WTC11 (cell line): ENCODE results near the gene CUEDC1. TPM values are rescaled to one million over a fixed set of nuclear protein-coding genes. Genes with fewer than 3 reads are reported as not detected.

ENCODE experiments used
- ATAC-seq: fragments of 200-7000 bp; cut with Tn5 transposase; 2 replicates; pipeline ENCODE4 v1.10.0; 2021; ENCODE audit warnings: mild to moderate bottlenecking, moderate library complexity
- CTCF ChIA-PET: fragments of 300-600 bp; sonication (Branson Sonifier 250); formaldehyde crosslinking; loops from one replicate; lab custom pipeline; 2021; ENCODE audit warnings: antibody characterized with exemption; lab: Charles Lee
- POLR2A ChIA-PET: fragments of 350-600 bp; sonication (Branson Sonifier 250); formaldehyde crosslinking; loops from one replicate; lab custom pipeline; 2021; ENCODE audit warnings: antibody characterized with exemption; lab: Charles Lee
- DNase-seq: peaks from one replicate; pipeline ENCODE4 v3.0.0; 2021; ENCODE audit warnings: low spot score
- H3K27ac Mint-ChIP-seq: 2 replicates; pipeline ENCODE4 v1.8.0; 2021; ENCODE audit warnings: mixed read lengths
- H3K27me3 Mint-ChIP-seq: 2 replicates; pipeline ENCODE4 v1.8.0; 2021; ENCODE audit warnings: low read depth, mild to moderate bottlenecking, moderate library complexity, mixed read lengths
- H3K36me3 Mint-ChIP-seq: 2 replicates; pipeline ENCODE4 v1.8.0; 2021; ENCODE audit warnings: mixed read lengths
- H3K4me1 Mint-ChIP-seq: 2 replicates; pipeline ENCODE4 v1.8.0; 2022; ENCODE audit warnings: mixed read lengths
- H3K4me3 Mint-ChIP-seq: 2 replicates; pipeline ENCODE4 v1.8.0; 2021; ENCODE audit warnings: mild to moderate bottlenecking, moderate library complexity, mixed read lengths
- H3K9me3 Mint-ChIP-seq: 2 replicates; pipeline ENCODE4 v1.8.0; 2021; ENCODE audit warnings: mixed read lengths
- AR ChIP-seq: fragments of 250-450 bp; sonication (Bioruptor Pico); IDR thresholded peaks from 2 replicates; pipeline ENCODE4 v1.9.0; 2021; ENCODE audit warnings: mild to moderate bottlenecking
- ATF2 ChIP-seq: sonication (generic); formaldehyde crosslinking; IDR thresholded peaks from 2 replicates; pipeline ENCODE4 v1.8.1; 2022; ENCODE audit warnings: low read depth, missing genetic modification reagents, borderline replicate concordance
- ESRRA ChIP-seq: sonication (generic); formaldehyde crosslinking; IDR thresholded peaks from 2 replicates; pipeline ENCODE4 v1.8.1; 2022; ENCODE audit warnings: mild to moderate bottlenecking, missing genetic modification reagents, borderline replicate concordance
- FOXJ3 ChIP-seq: sonication (generic); formaldehyde crosslinking; IDR thresholded peaks from 2 replicates; pipeline ENCODE4 v1.9.0; 2021; ENCODE audit warnings: missing genetic modification reagents, mild to moderate bottlenecking, borderline replicate concordance
- GABPB1 ChIP-seq: sonication (generic); formaldehyde crosslinking; IDR thresholded peaks from 2 replicates; pipeline ENCODE4 v1.8.1; 2023; ENCODE audit warnings: mild to moderate bottlenecking, missing genetic modification reagents
- JUN ChIP-seq: sonication (generic); formaldehyde crosslinking; IDR thresholded peaks from 2 replicates; pipeline ENCODE4 v1.8.0; 2023; ENCODE audit warnings: mild to moderate bottlenecking, missing genetic modification reagents
- MLX ChIP-seq: sonication (generic); formaldehyde crosslinking; IDR thresholded peaks from 2 replicates; pipeline ENCODE4 v1.8.1; 2023; ENCODE audit warnings: mild to moderate bottlenecking, missing genetic modification reagents, moderate library complexity
- PREB ChIP-seq: sonication (generic); formaldehyde crosslinking; IDR thresholded peaks from 2 replicates; pipeline ENCODE4 v1.8.1; 2022; ENCODE audit warnings: mild to moderate bottlenecking, missing genetic modification reagents, moderate library complexity, borderline replicate concordance
- TP53 ChIP-seq: sonication (generic); formaldehyde crosslinking; IDR thresholded peaks from 2 replicates; pipeline ENCODE4 v1.8.1; 2023; ENCODE audit warnings: mild to moderate bottlenecking, missing genetic modification reagents
- ZBTB43 ChIP-seq: sonication (generic); formaldehyde crosslinking; IDR thresholded peaks from 2 replicates; pipeline ENCODE4 v1.8.1; 2023; ENCODE audit warnings: mild to moderate bottlenecking, missing genetic modification reagents
- ZNF232 ChIP-seq: sonication (generic); formaldehyde crosslinking; IDR thresholded peaks from 2 replicates; pipeline ENCODE4 v1.8.0; 2022; ENCODE audit warnings: mild to moderate bottlenecking, missing genetic modification reagents
- ZNF281 ChIP-seq: sonication (generic); formaldehyde crosslinking; IDR thresholded peaks from 2 replicates; pipeline ENCODE4 v1.8.0; 2023; ENCODE audit warnings: mild to moderate bottlenecking, missing genetic modification reagents
- ZNF317 ChIP-seq: sonication (generic); formaldehyde crosslinking; IDR thresholded peaks from 2 replicates; pipeline ENCODE4 v1.8.1; 2023; ENCODE audit warnings: low read depth, mild to moderate bottlenecking, moderate library complexity, missing genetic modification reagents, borderline replicate concordance
- ZNF396 ChIP-seq: fragments of 250-450 bp; sonication (Bioruptor Pico); IDR thresholded peaks from 2 replicates; pipeline ENCODE4 v1.8.0; 2021; ENCODE audit warnings: mild to moderate bottlenecking, moderate library complexity, borderline replicate concordance
- ZNF425 ChIP-seq: fragments of 250-450 bp; sonication (Bioruptor Pico); conservative IDR thresholded peaks from 2 replicates; pipeline ENCODE4 v1.9.0; 2021; ENCODE audit warnings: mild to moderate bottlenecking
- ZNF671 ChIP-seq: fragments of 250-450 bp; sonication (Bioruptor Pico); IDR thresholded peaks from 2 replicates; pipeline ENCODE4 v1.8.0; 2021; ENCODE audit warnings: mild to moderate bottlenecking
- total RNA-seq: library from RNA; stranded (reverse); gene quantifications from 3 replicates; pipeline ENCODE4 v1.2.3, GENCODE V29; 2021
- TF ChIP-seq, protein P1 (sequence below): fragments of 250-450 bp; sonication (Bioruptor Pico); IDR thresholded peaks from 2 replicates; pipeline ENCODE4 v1.8.0; 2021; ENCODE audit warnings: mild to moderate bottlenecking
- TF ChIP-seq, protein P2 (sequence below): sonication (generic); formaldehyde crosslinking; IDR thresholded peaks from 2 replicates; pipeline ENCODE4 v1.8.1; 2023; ENCODE audit warnings: mild to moderate bottlenecking, missing genetic modification reagents, moderate library complexity

Gene CUEDC1
- total RNA-seq, 1 experiment from 2014 or later: 12.2 TPM

DNA sequence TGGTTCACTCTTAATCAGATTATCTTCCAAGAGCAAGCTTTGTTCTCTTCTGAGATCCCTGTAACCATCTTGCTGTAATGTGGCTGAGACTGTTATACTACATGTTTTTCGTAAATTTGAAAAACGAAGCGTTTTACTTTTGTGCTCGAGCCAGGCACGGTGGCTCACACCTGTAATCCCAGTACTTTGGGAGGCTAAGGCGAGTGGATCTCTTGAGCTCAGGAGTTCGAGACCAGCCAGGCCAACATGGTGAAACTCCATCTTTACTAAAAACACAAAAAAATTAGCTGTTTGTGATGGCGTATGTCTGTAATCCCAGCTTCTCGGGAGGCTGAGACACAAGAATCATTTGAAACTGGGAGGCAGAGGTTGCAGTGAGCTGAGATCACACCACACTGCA, 7.8 kb downstream of the CUEDC1 start:
- Mint-ChIP-seq H3K9me3 (no peaks in the 10 kb centered on the region), H3K27ac (peak overlapping the region; percentile 34), H3K36me3 (no peaks in the 10 kb centered on the region), H3K4me3 (no peak overlapping the region), H3K4me1 (peaks cover 47% of the 10 kb centered on the region), H3K27me3 (no peaks in the 10 kb centered on the region; the same call in 1 of the 2 replicates)
- ATAC-seq (no peak), DNase-seq (no peak)
- CTCF ChIA-PET: interaction anchor here (0.7 to 2.3 kb wide), 8 partner anchors 9 to 179 kb away, joined by 3 to 20 read pairs (median 4); partner anchors contain the start of gene CUEDC1
- POLR2A ChIA-PET: interaction anchor here (0.6 kb wide), 1 partner anchor 731 kb away, joined by 3 read pairs; no protein-coding TSS in a partner anchor
- TF ChIP-seq JUN (CRISPR knock-in tag): no peak
- TF ChIP-seq MLX (CRISPR knock-in tag): no peak
- TF ChIP-seq, protein P1, sequence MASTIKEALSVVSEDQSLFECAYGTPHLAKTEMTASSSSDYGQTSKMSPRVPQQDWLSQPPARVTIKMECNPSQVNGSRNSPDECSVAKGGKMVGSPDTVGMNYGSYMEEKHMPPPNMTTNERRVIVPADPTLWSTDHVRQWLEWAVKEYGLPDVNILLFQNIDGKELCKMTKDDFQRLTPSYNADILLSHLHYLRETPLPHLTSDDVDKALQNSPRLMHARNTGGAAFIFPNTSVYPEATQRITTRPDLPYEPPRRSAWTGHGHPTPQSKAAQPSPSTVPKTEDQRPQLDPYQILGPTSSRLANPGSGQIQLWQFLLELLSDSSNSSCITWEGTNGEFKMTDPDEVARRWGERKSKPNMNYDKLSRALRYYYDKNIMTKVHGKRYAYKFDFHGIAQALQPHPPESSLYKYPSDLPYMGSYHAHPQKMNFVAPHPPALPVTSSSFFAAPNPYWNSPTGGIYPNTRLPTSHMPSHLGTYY (CRISPR knock-in tag): no peak
- no peak for TF ChIP-seq AR (CRISPR knock-in tag)
- TF ChIP-seq PREB (CRISPR knock-in tag): no peak
- no peak for TF ChIP-seq TP53 (CRISPR knock-in tag)
- no peak for TF ChIP-seq ZNF425 (CRISPR knock-in tag)
- no peak for TF ChIP-seq ATF2 (CRISPR knock-in tag)
- TF ChIP-seq GABPB1: no peak

DNA sequence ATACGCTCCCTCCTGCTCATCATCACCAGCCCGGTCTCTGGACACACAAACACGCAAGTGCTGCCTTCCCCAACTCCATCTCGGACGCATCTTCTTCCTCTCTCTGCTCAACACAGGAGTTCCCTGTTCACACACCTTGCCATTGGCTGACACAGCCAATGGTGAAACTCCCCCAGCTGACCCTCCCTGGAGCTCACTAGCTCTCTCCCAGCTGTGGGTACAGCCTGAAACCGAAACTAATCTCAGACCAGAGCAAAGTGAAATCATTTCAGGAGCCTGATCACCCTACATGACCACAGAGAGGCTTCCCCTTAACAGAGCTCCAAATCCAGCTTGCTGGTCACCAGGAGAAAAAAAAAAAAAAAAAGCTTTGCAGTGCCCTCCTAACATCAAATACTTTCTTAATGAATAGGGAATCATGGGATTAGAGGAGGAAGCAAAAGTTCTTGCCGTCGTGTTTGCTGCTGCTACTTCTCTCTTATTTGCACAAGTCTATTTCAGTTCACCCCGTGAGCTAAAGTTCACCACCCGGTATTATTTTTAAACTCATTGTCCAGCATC, 8.3 kb downstream of the CUEDC1 start:
- H3K9me3 Mint-ChIP-seq: no peaks in the 10 kb centered on the region
- DNase-seq: no peak
- H3K27ac Mint-ChIP-seq: peak overlapping the region; percentile 43
- POLR2A ChIA-PET: interaction anchor here (0.6 kb wide), 1 partner anchor 732 kb away, joined by 3 read pairs; no protein-coding TSS in a partner anchor
- H3K4me1 Mint-ChIP-seq: peaks cover 45% of the 10 kb centered on the region
- peak; percentile 57; the same call in 1 of the 2 replicates for ATAC-seq
- H3K27me3 Mint-ChIP-seq: no peaks in the 10 kb centered on the region; the same call in 1 of the 2 replicates
- H3K36me3 Mint-ChIP-seq: no peaks in the 10 kb centered on the region
- CTCF ChIA-PET: interaction anchor here (0.7 to 2.3 kb wide), 11 partner anchors 8 to 371 kb away, joined by 3 to 20 read pairs (median 4); partner anchors contain the start of gene CUEDC1
- no peak overlapping the region for H3K4me3 Mint-ChIP-seq
- TF ChIP-seq ZNF317 (CRISPR knock-in tag): no peak
- no peak for TF ChIP-seq ZNF671 (CRISPR knock-in tag)
- TF ChIP-seq ZNF396 (CRISPR knock-in tag): no peak
- no peak for TF ChIP-seq ZBTB43 (CRISPR knock-in tag)
- TF ChIP-seq ZNF281 (CRISPR knock-in tag): no peak
- no peak for TF ChIP-seq TP53 (CRISPR knock-in tag)
- TF ChIP-seq FOXJ3: no peak
- TF ChIP-seq ESRRA (CRISPR knock-in tag): no peak
- TF ChIP-seq, protein P2, sequence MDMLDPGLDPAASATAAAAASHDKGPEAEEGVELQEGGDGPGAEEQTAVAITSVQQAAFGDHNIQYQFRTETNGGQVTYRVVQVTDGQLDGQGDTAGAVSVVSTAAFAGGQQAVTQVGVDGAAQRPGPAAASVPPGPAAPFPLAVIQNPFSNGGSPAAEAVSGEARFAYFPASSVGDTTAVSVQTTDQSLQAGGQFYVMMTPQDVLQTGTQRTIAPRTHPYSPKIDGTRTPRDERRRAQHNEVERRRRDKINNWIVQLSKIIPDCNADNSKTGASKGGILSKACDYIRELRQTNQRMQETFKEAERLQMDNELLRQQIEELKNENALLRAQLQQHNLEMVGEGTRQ: no peak
- no peak for TF ChIP-seq ZNF232
